ENCODE results near the gene PTPRK.

- TF ChIP-seq EZH2 (IDR thresholded peaks at IDR 0.05; ENCODE audit: borderline replicate concordance, low read length) (no peak), CTCF (IDR thresholded peaks at IDR 0.05; ENCODE audit: low read length) (no peak)
These were observed 11.7 kb downstream of the PTPRK start for GRCh38 chr6:128508588-128509296.
